Measurements from ENCODE around the gene SYMPK.

DNA sequence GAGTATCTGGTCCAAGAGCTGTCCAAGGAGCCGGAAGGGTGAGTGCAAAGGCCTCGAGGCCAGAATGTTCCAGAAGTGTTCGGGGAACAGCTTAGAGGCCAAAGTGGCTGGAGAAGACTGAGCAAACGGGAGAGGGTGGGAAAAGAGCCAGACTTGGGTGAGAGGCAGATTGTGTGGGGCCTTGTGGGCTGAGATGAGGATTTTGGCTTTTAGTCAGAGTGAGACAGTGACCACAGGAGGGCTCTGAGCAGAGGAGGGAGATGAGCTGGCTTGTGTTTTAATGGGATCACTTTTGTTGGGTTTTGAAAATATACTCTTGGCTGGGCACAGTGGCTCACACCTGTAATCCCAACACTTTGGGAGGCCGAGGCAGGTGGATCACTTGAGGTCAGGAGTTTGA lies 46.0 kb upstream of the SYMPK start:
- TF ChIP-seq CTCF (IDR thresholded peaks at IDR 0.05; ENCODE audit: insufficient read depth, low read length, poor library complexity, severe bottlenecking) (no peak), EZH2phosphoT487 (conservative IDR thresholded peaks at IDR 0.05; ENCODE audit: low read length) (no peak)
